Measurements from ENCODE around the gene TRIM6.

- no peak for TF ChIP-seq POLR2A (IDR thresholded peaks at IDR 0.05)
- no peak for TF ChIP-seq CTCF (IDR thresholded peaks at IDR 0.05 in 4 of 5, conservative IDR thresholded peaks at IDR 0.05 in 1 of 5)
Observed at GRCh38 chr11:5626196-5626595, 29.8 kb downstream of the TRIM6 start.

Data from gastrocnemius medialis (tissue), 4 donors.